NOMO-1 treated with dmso at 0.1 percent for 144 hours (cell line): Measurements from ENCODE around the gene MCUR1.

Experiments used
- DNase-seq: peaks from one replicate; lab custom pipeline; 2025; ENCODE audit not compliant: unreplicated experiment; lab: John Stamatoyannopoulos, UW

Gene MCUR1

DNA sequence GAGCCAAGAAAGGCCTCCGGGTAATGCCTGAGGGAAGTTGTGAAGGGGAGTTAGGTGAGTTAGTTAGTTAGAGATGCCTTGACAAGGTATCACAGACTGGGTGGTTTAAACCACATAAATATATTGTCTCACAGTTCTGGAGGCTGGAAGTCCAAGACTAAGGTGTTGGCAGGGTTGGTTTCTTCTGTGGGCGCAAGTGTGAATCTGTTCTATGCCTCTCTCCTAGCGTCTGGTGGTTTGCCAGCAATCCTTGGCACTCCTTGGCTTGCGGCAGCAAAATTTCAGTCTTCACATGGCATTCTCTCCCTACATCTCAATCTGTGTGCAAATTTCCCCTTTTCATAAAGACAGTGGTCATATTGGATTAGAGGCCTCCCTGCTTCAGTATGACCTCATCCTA, 73.0 kb downstream of the MCUR1 start:
- DNase-seq: no peak
